HEK293 (cell line): Measurements from ENCODE around the gene MEGF6.

Source experiments
- CTCF ChIP-seq: fragments of 450-650 bp; formaldehyde crosslinking; IDR thresholded peaks from 2 replicates; pipeline ENCODE4 v1.5.1; 2016; ENCODE audit warnings: missing biosample characterization, missing genetic modification characterization
- PRDM2 ChIP-seq: fragments of 450-650 bp; formaldehyde crosslinking; IDR thresholded peaks from 2 replicates; pipeline ENCODE4 v1.5.1; 2016; ENCODE audit warnings: missing biosample characterization, missing genetic modification characterization, borderline replicate concordance
- ZBTB1 ChIP-seq: fragments of 450-650 bp; formaldehyde crosslinking; IDR thresholded peaks from 2 replicates; pipeline ENCODE4 v1.5.1; 2016; ENCODE audit warnings: missing biosample characterization, missing genetic modification characterization
- ZEB2 ChIP-seq: fragments of 450-650 bp; formaldehyde crosslinking; IDR thresholded peaks from 2 replicates; pipeline ENCODE4 v1.5.1; 2016; ENCODE audit warnings: missing biosample characterization, missing genetic modification characterization
- ZNF274 ChIP-seq, 2 experiments: fragments of 200-500 bp in 1 of 2; fragments of 450-650 bp in 1 of 2; sonication (Bioruptor generic) in 1 of 2; formaldehyde crosslinking in 1 of 2; IDR thresholded peaks; 2 replicates each; pipeline versions ENCODE4 v1.5.1 to v1.6.1; 2014 to 2016; ENCODE audit warnings: borderline replicate concordance in 1 of 2, inconsistent platforms in 1 of 2, low read length in 1 of 2, missing biosample characterization in 1 of 2, missing genetic modification characterization in 1 of 2
- TF ChIP-seq, protein P1 (sequence below): fragments of 450-650 bp; formaldehyde crosslinking; IDR thresholded peaks from 2 replicates; pipeline ENCODE4 v1.5.1; 2016; ENCODE audit warnings: missing biosample characterization, missing genetic modification characterization
- TF ChIP-seq, protein P2 (sequence below): IDR thresholded peaks from 2 replicates; pipeline ENCODE4 v1.6.1; 2011; ENCODE audit warnings: mild to moderate bottlenecking, low read depth, low read length, borderline replicate concordance

GRCh38 chr1:3522564-3523265, 88.6 kb downstream of the MEGF6 start:
- TF ChIP-seq CTCF (no peak), ZNF274 (IDR thresholded peaks at IDR 0.05; ENCODE audit: low read length) (no peak), ZNF274 (tag by site-specific recombination; IDR thresholded peaks at IDR 0.05; ENCODE audit: borderline replicate concordance) (no peak), ZEB2 (tag by site-specific recombination) (no peak), PRDM2 (tag by site-specific recombination) (no peak), ZBTB1 (tag by site-specific recombination) (no peak)
- TF ChIP-seq, protein P1, sequence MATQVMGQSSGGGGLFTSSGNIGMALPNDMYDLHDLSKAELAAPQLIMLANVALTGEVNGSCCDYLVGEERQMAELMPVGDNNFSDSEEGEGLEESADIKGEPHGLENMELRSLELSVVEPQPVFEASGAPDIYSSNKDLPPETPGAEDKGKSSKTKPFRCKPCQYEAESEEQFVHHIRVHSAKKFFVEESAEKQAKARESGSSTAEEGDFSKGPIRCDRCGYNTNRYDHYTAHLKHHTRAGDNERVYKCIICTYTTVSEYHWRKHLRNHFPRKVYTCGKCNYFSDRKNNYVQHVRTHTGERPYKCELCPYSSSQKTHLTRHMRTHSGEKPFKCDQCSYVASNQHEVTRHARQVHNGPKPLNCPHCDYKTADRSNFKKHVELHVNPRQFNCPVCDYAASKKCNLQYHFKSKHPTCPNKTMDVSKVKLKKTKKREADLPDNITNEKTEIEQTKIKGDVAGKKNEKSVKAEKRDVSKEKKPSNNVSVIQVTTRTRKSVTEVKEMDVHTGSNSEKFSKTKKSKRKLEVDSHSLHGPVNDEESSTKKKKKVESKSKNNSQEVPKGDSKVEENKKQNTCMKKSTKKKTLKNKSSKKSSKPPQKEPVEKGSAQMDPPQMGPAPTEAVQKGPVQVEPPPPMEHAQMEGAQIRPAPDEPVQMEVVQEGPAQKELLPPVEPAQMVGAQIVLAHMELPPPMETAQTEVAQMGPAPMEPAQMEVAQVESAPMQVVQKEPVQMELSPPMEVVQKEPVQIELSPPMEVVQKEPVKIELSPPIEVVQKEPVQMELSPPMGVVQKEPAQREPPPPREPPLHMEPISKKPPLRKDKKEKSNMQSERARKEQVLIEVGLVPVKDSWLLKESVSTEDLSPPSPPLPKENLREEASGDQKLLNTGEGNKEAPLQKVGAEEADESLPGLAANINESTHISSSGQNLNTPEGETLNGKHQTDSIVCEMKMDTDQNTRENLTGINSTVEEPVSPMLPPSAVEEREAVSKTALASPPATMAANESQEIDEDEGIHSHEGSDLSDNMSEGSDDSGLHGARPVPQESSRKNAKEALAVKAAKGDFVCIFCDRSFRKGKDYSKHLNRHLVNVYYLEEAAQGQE (tag by site-specific recombination), result no peak
- TF ChIP-seq, protein P2, sequence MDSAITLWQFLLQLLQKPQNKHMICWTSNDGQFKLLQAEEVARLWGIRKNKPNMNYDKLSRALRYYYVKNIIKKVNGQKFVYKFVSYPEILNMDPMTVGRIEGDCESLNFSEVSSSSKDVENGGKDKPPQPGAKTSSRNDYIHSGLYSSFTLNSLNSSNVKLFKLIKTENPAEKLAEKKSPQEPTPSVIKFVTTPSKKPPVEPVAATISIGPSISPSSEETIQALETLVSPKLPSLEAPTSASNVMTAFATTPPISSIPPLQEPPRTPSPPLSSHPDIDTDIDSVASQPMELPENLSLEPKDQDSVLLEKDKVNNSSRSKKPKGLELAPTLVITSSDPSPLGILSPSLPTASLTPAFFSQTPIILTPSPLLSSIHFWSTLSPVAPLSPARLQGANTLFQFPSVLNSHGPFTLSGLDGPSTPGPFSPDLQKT, result no peak
